Measurements from ENCODE around the gene REEP1. TPM values are rescaled to one million over a fixed set of nuclear protein-coding genes. Genes with fewer than 3 reads are reported as not detected.

REEP1 gene
- total and polyA plus RNA-seq, 2 of the 13 experiments (the other 11 are each of a cell fraction or from before 2014, with no cell fraction given) = 0.27 TPM; not detected in 1

GRCh38 chr2:86274918-86275275, 62.5 kb downstream of the REEP1 start (continued):
- TF ChIP-seq THYN1 (CRISPR knock-in tag; IDR thresholded peaks at IDR 0.05; ENCODE audit: borderline replicate concordance, low read depth) (no peak), XRCC5 (optimal IDR thresholded peaks at IDR 0.05; ENCODE audit: low read length) (peak; percentile 13), NR1H2 (CRISPR knock-in tag; IDR thresholded peaks at IDR 0.05; ENCODE audit: borderline replicate concordance, low read depth) (no peak), HNF4A (CRISPR knock-in tag; IDR thresholded peaks at IDR 0.05) (peak; percentile 67), ZNF460 (CRISPR knock-in tag; IDR thresholded peaks at IDR 0.05; ENCODE audit: borderline replicate concordance) (no peak), THRA (CRISPR knock-in tag; IDR thresholded peaks at IDR 0.05; ENCODE audit: borderline replicate concordance) (peak; percentile 81; the same call in 1 of the 2 replicates), SIN3A (IDR thresholded peaks at IDR 0.05; ENCODE audit: borderline replicate concordance, low read depth, low read length) (no peak), MXI1 (IDR thresholded peaks at IDR 0.05; ENCODE audit: borderline replicate concordance, low read depth, low read length) (no peak), SP4 (CRISPR knock-in tag; IDR thresholded peaks at IDR 0.05) (no peak), CEBPB (IDR thresholded peaks at IDR 0.05; ENCODE audit: borderline replicate concordance, low read depth, low read length) (no peak), ERF (CRISPR knock-in tag; IDR thresholded peaks at IDR 0.05) (no peak), ZNF800 (CRISPR knock-in tag; IDR thresholded peaks at IDR 0.05) (no peak), PCBP1 (IDR thresholded peaks at IDR 0.05; ENCODE audit: borderline replicate concordance, low read depth, low read length) (no peak)
